Psoas muscle (tissue), 8 donors: ENCODE results near the gene PLCB3. TPM values are rescaled to one million over a fixed set of nuclear protein-coding genes. Genes with fewer than 3 reads are reported as not detected.

Experiments used
- ATAC-seq, 4 donors: fragments of 200-7000 bp; cut with Tn5 transposase; one replicate each; pipeline ENCODE4 v1.9.1; 2020; ENCODE audit warnings: moderate library complexity in 3 of 4, mild to moderate bottlenecking in 2 of 4
- DNase-seq, 2 donors: peaks; one replicate each; pipeline ENCODE4 v3.0.0-alpha.2; 2020
- H3K27ac ChIP-seq: fragments of 200-600 bp; one replicate; pipeline ENCODE4 v1.8.0; 2022
- H3K27me3 ChIP-seq, 3 donors: fragments of 200-600 bp in 1 of 3; one replicate each; pipeline versions ENCODE4 v1.6.1 to v1.8.0; 2013 to 2022; ENCODE audit warnings: low read length in 2 of 3, mild to moderate bottlenecking in 2 of 3, moderate library complexity in 1 of 3; ENCODE audit not compliant: insufficient read depth in 3 of 3
- H3K36me3 ChIP-seq, 2 donors: fragments of 200-600 bp in 1 of 2; one replicate each; pipeline versions ENCODE4 v1.6.1 to v1.8.0; 2013 to 2022; ENCODE audit warnings: low read depth in 1 of 2, mild to moderate bottlenecking in 1 of 2, moderate library complexity in 1 of 2; ENCODE audit not compliant: insufficient read depth in 1 of 2
- H3K4me1 ChIP-seq: fragments of 200-600 bp; one replicate; pipeline ENCODE4 v1.8.0; 2022
- H3K4me3 ChIP-seq: fragments of 200-600 bp; one replicate; pipeline ENCODE4 v1.8.0; 2022; ENCODE audit warnings: mild to moderate bottlenecking
- H3K9me3 ChIP-seq: fragments of 200-600 bp; one replicate; pipeline ENCODE4 v1.8.0; 2022
- CTCF ChIP-seq: fragments of 200-600 bp; IDR thresholded peaks from one replicate; pipeline ENCODE4 v1.8.0; 2022; ENCODE audit warnings: antibody characterized with exemption
- whole genome bisulfite sequencing, 3 donors: extraction: QIAGEN DNeasy Blood & Tissue Kit; methylation state at CpG; one replicate each; pipeline versions ENCODE4 v1.1.6 to v1.1.7; 2013; 5-methylcytosine and 5-hydroxymethylcytosine counted together
- intact Hi-C, 2 donors: fragments of 100-400 bp; cut with DNase I; formaldehyde crosslinking; loops; one replicate each; pipeline versions ENCODE4 v1.11.0 to v1.14.2; 2022
- polyA plus RNA-seq, 3 donors: library from polyadenylated mRNA; stranded (reverse); fragments of 200-250 nt; gene quantifications; one replicate each; pipeline ENCODE4 v1.2.3, GENCODE V29; 2013
- total RNA-seq, 4 donors: library from RNA; stranded (reverse); fragmentation: NEBNext Ultra II Directional in 2 of 4; extraction: Animal tissue kit (Norgen Biotek cat#: 25700) in 2 of 4; gene quantifications; one replicate each; pipeline versions ENCODE4 v1.2.1 to v1.2.4, GENCODE V29; 2021 to 2023
- donor health status: healthy with polysubstance abuse.
- donor health status: DM: no; HTN: no; CAD: no; lungs with moderate emphysema.
- donor health status: Bipolar disorder and iron deficiency.
- donor health status: healthy.
- donor health status: DM: yes; HTN: yes; CAD: no.
- donor health status: DM: no; HTN: no; CAD: no.
- donor health status: DM: no; HTN: no; CAD: no.
- donor health status: DM: yes; HTN: yes; CAD: no.

The PLCB3 gene
- total and polyA plus RNA-seq, 7 donors: 3.8 to 10.4 (median 5.9) TPM

- peaks cover 3 to 50% of the 10 kb centered on the region in 2 donors for H3K36me3 ChIP-seq
- no peaks in the 10 kb centered on the region for H3K27me3 ChIP-seq
- no peak for DNase-seq
- WGBS, 3 donors: 62 to 73% (median 69%) methylated on average over 23 of the region's 23 CpGs
- H3K4me3 ChIP-seq: peak overlapping the region; percentile 58
- TF ChIP-seq CTCF: no peak
- ATAC-seq: peak in 1 of 4 donors; percentile 1
- H3K27ac ChIP-seq: peak overlapping the region; percentile 71
- no peaks in the 10 kb centered on the region for H3K9me3 ChIP-seq
- intact Hi-C loops: loop anchor here in 1 of 2 donors (5.0 kb wide), 1 partner anchor 94 kb away; the partner anchor contains the start of gene CATSPERZ
- peaks cover 11% of the 10 kb centered on the region for H3K4me1 ChIP-seq
Observed at GRCh38 chr11:64208086-64208795, 43.1 kb upstream of the PLCB3 start.

GRCh38 chr11:64208796-64209562, 42.4 kb upstream of the PLCB3 start:
- TF ChIP-seq CTCF: no peak
- WGBS, 3 donors: 73 to 81% (median 78%) methylated on average over 18 of the region's 18 CpGs
- peaks cover 11% of the 10 kb centered on the region for H3K4me1 ChIP-seq
- DNase-seq: no peak
- H3K27me3 ChIP-seq: no peaks in the 10 kb centered on the region
- intact Hi-C loops: loop anchor here in 1 of 2 donors (5.0 kb wide), 1 partner anchor 93 kb away; the partner anchor contains the start of gene CATSPERZ
- peak overlapping the region; percentile 58 for H3K4me3 ChIP-seq
- no peaks in the 10 kb centered on the region for H3K9me3 ChIP-seq
- peaks cover 3 to 43% of the 10 kb centered on the region in 2 donors for H3K36me3 ChIP-seq
- no peak for ATAC-seq
- no peak overlapping the region for H3K27ac ChIP-seq

- no peak for TF ChIP-seq CTCF
- no peak overlapping the region for H3K4me3 ChIP-seq
- peaks cover 6% of the 10 kb centered on the region for H3K4me1 ChIP-seq
- H3K27ac ChIP-seq: no peak overlapping the region
- H3K36me3 ChIP-seq: peaks cover 0 to 43% of the 10 kb centered on the region in 2 donors
- H3K9me3 ChIP-seq: no peaks in the 10 kb centered on the region
- WGBS, 3 donors: 80 to 88% (median 85%) methylated on average over 8 of the region's 8 CpGs
- no peak for DNase-seq
- no peak for ATAC-seq
- intact Hi-C loops: loop anchor here in 1 of 2 donors (5.0 kb wide), 1 partner anchor 93 kb away; the partner anchor contains the start of gene CATSPERZ
- no peaks in the 10 kb centered on the region for H3K27me3 ChIP-seq
Observed at GRCh38 chr11:64209563-64209843, 41.8 kb upstream of the PLCB3 start.

- Histone ChIP-seq H3K9me3 (no peaks in the 10 kb centered on the region), H3K27me3 (no peaks in the 10 kb centered on the region), H3K4me1 (no peaks in the 10 kb centered on the region), H3K36me3 (peaks cover 0 to 36% of the 10 kb centered on the region in 2 donors), H3K27ac (no peak overlapping the region), H3K4me3 (no peak overlapping the region)
- DNase-seq (no peak), ATAC-seq (no peak)
- 90 to 94% (median 91%) methylated on average over 18 to 24 of the region's 24 CpGs for WGBS, 3 donors
- TF ChIP-seq CTCF: no peak
- intact Hi-C loops: no loop called here
Observed at GRCh38 chr11:64210301-64211020, 40.9 kb upstream of the PLCB3 start.
